ENCODE measurements around the gene SPECC1. TPM values are rescaled to one million over a fixed set of nuclear protein-coding genes. Genes with fewer than 3 reads are reported as not detected.

Gene SPECC1
- total RNA-seq, 4 donors from 2014 or later: 72.1 to 133 (median 83.7) TPM

GRCh38 chr17:19978209-19978802 lies 30.9 kb upstream of the SPECC1 start:
- Histone ChIP-seq H3K27ac (peak overlapping the region; percentile 84 to 94 (median 88)), H3K36me3 (no peaks in the 10 kb centered on the region), H3K27me3 (no peaks in the 10 kb centered on the region), H3K4me1 (peaks cover 0 to 21% (median 6%) of the 10 kb centered on the region in 4 donors), H3K4me3 (peak overlapping the region; percentile 72 to 96 (median 82)), H3K9me3 (no peaks in the 10 kb centered on the region)
- peak in 2 of 3 donors; percentile 52 to 54 for DNase-seq
- TF ChIP-seq POLR2A (IDR thresholded peaks at IDR 0.05): no peak
- no peak for TF ChIP-seq CTCF (IDR thresholded peaks at IDR 0.05)

GRCh38 chr17:19978805-19979211 lies 30.4 kb upstream of the SPECC1 start:
- DNase-seq: no peak
- no peaks in the 10 kb centered on the region for H3K27me3 ChIP-seq
- H3K27ac ChIP-seq: peak overlapping the region in 2 of 4 donors; percentile 84 to 94
- H3K9me3 ChIP-seq: no peaks in the 10 kb centered on the region
- peak overlapping the region in 1 of 4 donors; percentile 91 for H3K4me3 ChIP-seq
- peaks cover 0 to 21% (median 6%) of the 10 kb centered on the region in 4 donors for H3K4me1 ChIP-seq
- TF ChIP-seq POLR2A (IDR thresholded peaks at IDR 0.05): no peak
- TF ChIP-seq CTCF (IDR thresholded peaks at IDR 0.05): no peak
- no peaks in the 10 kb centered on the region for H3K36me3 ChIP-seq

GRCh38 chr17:19979917-19980770 lies 29.0 kb upstream of the SPECC1 start:
- Histone ChIP-seq H3K4me3 (no peak overlapping the region), H3K27ac (no peak overlapping the region), H3K27me3 (no peaks in the 10 kb centered on the region), H3K9me3 (no peaks in the 10 kb centered on the region), H3K36me3 (no peaks in the 10 kb centered on the region), H3K4me1 (peaks cover 0 to 21% (median 6%) of the 10 kb centered on the region in 4 donors)
- TF ChIP-seq POLR2A (IDR thresholded peaks at IDR 0.05) (no peak), CTCF (IDR thresholded peaks at IDR 0.05) (no peak)
- DNase-seq: no peak

GRCh38 chr17:19986941-19987861 lies 22.0 kb upstream of the SPECC1 start:
- no peak for DNase-seq
- H3K4me3 ChIP-seq: no peak overlapping the region
- H3K36me3 ChIP-seq: no peaks in the 10 kb centered on the region
- no peak for TF ChIP-seq POLR2A (IDR thresholded peaks at IDR 0.05)
- H3K27me3 ChIP-seq: no peaks in the 10 kb centered on the region
- no peaks in the 10 kb centered on the region for H3K9me3 ChIP-seq
- no peak overlapping the region for H3K27ac ChIP-seq
- H3K4me1 ChIP-seq: no peaks in the 10 kb centered on the region

- H3K36me3 ChIP-seq: no peaks in the 10 kb centered on the region
- H3K4me1 ChIP-seq: no peaks in the 10 kb centered on the region
- no peak for TF ChIP-seq CTCF (IDR thresholded peaks at IDR 0.05)
- no peak for TF ChIP-seq POLR2A (IDR thresholded peaks at IDR 0.05)
- no peaks in the 10 kb centered on the region for H3K9me3 ChIP-seq
- DNase-seq: no peak
- H3K4me3 ChIP-seq: no peak overlapping the region
- no peaks in the 10 kb centered on the region for H3K27me3 ChIP-seq
- no peak overlapping the region for H3K27ac ChIP-seq
These were observed 21.3 kb upstream of the SPECC1 start for GRCh38 chr17:19987897-19988296.
